NCI-H524 (cell line): Measurements from ENCODE around the gene FCRLA.
"Not testable (repeated sequence)": the region's sequence is repeated elsewhere in the genome, so short reads cannot be mapped to it uniquely, and the experiment has no call there.

Source experiments
- DNase-seq, 2 experiments: peaks; one replicate each; lab custom pipeline; 2025; lab: John Stamatoyannopoulos, UW

Gene FCRLA

GRCh38 chr1:161706482-161707347, at the start of gene FCRLA:
Gene FCRLA, plus strand, starts transcription at chr1:161707229. Its CDS starts 36 bp downstream, at chr1:161707265.
- no peak for DNase-seq

DNA sequence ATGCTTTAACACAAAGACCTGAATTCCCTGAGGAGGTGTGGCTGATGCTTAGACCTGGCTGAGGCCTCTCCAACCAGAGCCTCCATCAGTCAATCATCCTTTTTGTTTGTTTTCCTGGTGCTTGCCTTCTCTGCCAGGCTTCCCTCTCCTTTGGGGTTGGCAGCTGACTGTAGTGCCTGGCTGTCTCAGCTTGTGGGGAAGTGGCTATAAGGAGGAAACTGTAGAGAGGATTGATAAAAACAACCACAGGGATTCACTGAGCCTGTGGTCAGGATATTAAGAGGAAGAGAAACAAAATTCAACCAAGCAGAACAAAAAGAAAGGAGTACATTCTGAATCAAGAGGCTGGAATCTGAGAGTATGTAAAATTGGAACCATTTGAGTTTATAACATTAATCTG, 48.5 kb upstream of the FCRLA start:
- not testable (repeated sequence) for DNase-seq

- DNase-seq = not testable (repeated sequence)
Measured at GRCh38 chr1:161661660-161662311, 45.2 kb upstream of the FCRLA start.

DNA sequence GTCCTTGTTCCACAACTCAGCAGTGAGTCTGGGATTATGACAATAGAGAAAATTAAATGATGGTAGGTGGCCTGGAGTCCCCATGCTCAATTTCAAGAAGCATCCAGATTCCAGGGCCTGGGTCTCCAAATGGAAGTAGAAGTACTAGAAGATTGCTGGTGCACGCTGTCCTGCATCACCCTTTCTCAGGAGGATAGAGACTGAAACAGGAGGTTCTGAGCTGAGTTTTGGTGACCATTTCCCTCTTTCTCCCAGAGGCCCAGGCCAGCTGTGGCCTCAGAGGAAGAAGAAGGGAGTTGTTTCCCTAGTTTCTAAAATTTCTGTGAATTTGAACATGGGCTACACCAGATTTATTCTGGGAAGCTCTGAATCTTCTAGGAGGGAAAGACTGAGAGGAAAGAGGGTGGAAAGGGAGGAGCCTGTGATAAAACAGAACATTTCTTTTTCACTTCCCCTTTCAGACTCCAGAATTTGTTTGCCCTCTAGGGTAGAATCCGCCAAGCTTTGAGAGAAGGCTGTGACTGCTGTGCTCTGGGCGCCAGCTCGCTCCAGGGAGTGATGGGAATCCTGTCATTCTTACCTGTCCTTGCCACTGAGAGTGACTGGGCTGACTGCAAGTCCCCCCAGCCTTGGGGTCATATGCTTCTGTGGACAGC, 44.2 kb upstream of the FCRLA start, which contains the start of gene FCGR2B:
FCGR2B (plus strand) TSS at position 460 of the 656 bp plus-strand sequence; CDS start at position 559, 99 bp downstream.
- DNase-seq = not testable (repeated sequence)

GRCh38 chr1:161663569-161663968, 43.5 kb upstream of the FCRLA start:
- not testable (repeated sequence) for DNase-seq

DNA sequence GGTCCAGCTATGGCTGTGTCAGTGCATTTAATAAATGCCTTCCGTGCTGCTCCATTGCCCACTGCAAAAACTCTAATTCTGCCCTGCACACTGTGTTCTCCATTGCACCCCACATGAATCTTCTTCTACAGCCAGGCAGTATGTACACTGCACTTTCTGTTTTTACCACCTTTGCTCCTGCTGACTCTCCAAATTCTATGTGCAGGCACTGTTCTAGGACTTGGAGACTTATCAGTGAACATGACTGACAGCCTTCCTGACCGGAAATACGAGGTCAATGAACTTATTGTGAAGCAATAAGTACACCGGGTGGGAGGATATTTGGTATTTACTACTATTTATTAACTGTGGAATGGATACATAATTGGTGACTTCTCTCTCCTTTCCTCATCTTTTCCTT, 42.3 kb upstream of the FCRLA start:
- DNase-seq = not testable (repeated sequence)

DNA sequence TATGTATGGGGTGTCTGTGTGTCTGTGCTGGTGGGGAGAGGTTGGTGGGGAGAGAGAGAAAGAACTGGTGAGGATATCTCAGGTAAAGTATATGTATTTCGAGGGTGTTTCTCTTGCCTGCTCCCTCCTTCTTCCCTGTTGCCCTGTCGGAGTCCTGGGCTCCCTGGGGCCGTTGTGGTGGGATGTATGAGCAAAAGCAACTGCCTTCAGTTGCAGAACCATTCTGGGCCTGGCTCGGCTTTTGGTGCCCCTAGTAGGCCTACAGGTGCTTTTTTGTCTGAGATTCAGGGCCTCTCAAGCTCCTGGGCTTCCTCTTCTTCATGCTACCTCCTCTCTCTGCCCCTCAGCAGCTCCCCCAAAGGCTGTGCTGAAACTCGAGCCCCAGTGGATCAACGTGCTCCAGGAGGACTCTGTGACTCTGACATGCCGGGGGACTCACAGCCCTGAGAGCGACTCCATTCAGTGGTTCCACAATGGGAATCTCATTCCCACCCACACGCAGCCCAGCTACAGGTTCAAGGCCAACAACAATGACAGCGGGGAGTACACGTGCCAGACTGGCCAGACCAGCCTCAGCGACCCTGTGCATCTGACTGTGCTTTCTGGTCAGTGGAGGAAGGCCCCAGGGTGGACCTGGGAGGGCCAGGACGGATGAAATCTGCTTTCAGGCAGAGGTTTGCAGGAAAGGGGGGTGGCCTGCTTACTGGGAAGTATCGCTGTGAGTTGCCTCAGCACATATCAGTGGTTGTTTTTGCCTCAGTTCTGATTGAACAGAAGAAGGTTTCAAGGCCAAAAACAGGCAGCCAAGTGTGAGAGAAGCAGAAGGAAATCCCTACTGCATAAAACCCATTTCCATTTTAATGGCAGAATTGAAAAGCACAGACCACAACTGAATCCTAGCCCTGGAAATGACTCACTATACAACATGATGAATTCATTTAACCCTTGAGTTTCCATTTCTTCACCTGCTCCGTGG, 35.7 kb upstream of the FCRLA start:
- not testable (repeated sequence) for DNase-seq

DNA sequence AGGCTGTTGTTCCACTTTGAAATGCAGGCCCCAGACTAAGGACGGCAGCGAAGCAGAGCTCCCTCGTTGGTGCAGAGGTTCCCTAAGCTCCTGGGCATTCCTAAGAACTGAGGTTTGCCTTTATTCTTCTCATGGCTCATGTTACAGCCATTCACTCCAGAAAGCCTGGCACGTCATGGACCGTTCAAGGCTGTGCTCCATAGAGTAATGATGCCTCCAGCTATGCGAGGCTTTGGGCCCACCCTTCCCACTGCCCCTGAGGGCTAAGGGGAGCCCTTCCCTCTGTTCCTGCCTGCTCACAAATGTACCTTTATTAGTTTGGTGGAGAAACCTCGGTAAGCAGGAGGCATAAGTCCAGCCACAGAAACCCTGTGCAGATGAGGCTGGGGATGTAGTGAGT, 33.6 kb upstream of the FCRLA start:
- not testable (repeated sequence) for DNase-seq

DNA sequence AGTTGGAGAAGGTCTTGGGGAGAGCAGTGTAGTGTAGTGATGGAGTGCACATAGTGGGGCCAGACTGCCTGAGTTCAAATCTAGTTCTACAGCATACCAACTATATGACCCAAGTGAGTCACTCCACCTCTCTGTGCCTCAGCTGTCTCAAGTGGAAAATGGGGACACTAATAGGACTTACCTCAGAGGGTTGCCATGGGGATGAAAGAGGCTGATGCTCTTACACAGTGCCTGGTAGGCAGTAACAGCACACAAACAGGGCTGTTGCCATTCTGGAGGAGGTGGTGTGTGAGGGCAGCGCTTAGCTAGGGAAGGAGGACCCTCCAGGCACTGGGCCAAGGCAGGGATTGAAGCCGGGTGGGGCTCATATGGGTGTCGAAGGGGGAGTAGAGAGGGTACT, 32.6 kb upstream of the FCRLA start:
- not testable (repeated sequence) for DNase-seq

GRCh38 chr1:161674908-161675307, 32.1 kb upstream of the FCRLA start:
- DNase-seq = not testable (repeated sequence)

DNA sequence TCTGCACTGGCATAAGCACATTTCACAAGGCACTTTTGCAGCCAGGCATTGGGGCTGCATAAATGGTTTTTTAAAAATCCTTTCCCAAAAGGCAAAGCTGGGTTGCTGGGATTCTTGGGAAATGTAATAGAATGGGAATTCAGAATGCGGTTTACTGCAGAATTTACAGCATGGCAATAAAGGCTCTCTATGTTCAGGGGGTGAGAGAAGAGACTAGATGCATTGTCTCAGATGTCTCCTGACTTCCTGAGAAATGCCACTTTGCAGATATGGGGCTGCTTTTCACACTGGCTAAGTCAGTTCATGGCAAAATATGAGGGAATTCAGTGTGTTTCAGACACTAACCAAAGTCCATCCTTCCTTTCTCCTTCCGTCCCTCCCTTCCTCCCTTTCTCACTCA, 30.6 kb upstream of the FCRLA start:
- no peak for DNase-seq

- DNase-seq = no peak
Measured at GRCh38 chr1:161676958-161677689, 29.9 kb upstream of the FCRLA start.

DNA sequence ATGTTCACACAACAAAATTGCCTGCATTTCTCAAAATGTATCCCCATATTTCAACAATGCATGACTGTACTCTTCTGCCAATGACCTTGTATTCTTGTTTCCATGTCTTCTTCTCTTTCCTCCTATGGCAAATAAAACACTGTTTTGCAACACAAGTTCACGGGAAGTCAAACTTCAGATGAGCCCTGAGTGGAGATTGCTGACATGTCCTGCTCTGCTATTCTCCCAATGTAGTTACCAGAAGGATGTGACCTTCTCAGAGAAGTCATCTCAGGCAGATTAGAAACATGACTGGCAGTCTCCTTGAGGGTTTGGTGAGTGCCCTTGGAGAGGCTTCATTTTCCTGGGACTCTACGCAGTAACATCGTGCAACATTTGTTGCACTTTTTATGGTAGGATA, 28.5 kb upstream of the FCRLA start:
- DNase-seq = no peak

DNA sequence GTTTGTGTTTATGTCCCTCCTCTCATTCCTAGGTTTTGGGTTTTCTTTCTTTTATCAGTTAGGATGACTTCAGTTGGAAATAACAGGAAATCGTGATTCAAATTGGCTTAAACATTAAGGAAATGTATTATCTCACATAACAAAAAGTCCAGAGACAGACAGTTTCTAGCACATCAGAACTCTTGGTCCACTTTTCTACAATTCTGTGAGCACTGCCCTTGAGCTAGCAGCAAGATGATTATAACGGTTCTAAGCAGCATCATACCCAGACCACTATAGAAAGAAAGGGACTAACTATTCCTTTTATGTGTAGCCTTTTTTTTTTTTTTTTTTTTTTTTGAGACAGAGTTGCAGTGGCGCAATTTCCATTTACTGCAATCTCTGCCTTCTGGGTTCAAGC, 25.1 kb upstream of the FCRLA start:
- no peak for DNase-seq

GRCh38 chr1:161688946-161689345, 18.1 kb upstream of the FCRLA start:
- no peak for DNase-seq

GRCh38 chr1:161691846-161692245, 15.2 kb upstream of the FCRLA start:
- no peak for DNase-seq

- not testable (repeated sequence) for DNase-seq
Measured at GRCh38 chr1:161693020-161693712, 13.9 kb upstream of the FCRLA start.

DNA sequence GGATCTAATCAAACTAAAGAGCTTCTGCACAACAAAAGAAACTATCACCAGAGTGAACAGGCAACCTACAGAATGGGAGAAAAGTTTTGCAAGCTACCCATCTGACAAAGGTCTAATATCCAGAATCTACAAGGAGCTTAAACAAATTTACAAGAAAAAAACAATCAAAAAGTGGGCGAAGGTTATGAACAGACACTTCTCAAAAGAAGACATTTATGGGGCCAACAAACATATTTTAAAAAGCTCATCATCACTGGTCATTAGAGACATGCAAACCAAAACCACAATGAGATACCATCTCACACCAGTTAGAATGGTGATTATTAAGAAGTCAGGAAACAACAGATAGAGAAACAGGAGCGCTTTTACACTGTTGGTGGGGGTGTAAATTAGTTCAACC, 8.7 kb upstream of the FCRLA start:
- DNase-seq = not testable (repeated sequence)

GRCh38 chr1:161702250-161702649, 4.8 kb upstream of the FCRLA start:
- DNase-seq = no peak

DNA sequence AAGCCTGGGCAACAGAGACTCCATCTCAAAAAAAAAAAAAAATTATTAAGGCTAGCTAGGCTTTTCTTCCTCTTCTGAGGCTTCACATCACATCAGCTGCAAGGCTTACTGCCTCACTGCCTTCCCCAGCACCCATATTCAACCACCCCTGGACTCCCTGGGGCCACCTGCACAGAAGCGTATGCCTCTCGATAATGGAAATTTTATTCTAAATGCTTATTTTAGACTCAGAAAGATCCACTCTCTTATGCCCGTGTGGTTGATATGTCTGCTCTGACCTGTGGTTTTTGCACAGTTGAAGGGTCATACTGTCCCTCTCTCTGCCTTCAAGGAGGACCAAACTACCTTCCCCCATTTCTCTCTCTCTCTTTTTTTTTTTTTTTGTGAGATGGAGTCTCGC, 1.5 kb upstream of the FCRLA start:
- DNase-seq = no peak
